8988T (cell line): ENCODE measurements around the gene LOXHD1.

Experiments used
- DNase-seq: peaks from one replicate; pipeline ENCODE4 v3.0.0; 2011

Gene LOXHD1

DNA sequence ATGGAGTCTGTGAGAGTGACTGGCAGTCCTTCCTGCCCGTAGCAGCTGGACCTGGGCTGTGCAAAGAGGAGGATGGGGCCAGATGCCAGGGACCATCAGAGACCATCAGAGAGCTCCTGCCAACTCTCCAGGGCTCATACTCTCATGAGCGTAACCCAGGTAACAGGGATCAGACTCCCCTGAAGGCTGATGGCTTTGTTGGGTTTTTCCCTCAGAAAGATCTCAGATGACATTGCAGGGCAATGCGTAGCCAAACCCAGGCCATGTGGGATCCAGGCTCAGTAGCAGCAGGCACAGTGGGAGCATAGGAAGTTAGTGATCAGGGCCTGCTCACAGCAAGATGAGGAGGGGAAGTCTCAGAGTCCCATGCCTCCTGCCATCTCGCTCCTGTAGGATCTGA lies 218.0 kb downstream of the LOXHD1 start:
- no peak for DNase-seq

DNA sequence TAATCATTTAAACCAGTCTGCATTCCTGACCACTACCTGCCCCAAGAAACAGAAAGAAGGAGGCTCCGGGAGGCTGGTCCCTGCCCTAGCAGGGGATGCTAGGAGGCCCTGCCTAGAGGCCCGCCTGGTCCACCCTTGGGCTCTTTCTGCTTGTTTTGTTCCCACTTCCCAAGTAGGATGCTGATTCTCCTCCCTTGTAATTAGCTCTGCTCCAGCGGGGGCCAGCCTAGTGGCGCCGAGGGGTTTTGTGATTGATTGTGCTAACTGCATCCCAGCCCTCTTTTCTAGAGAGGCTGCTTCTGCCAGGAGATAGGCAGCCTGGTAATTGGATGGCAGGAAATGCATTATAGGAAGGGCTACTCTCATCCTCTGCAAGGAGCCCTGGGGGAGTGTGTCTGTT lies 220.0 kb downstream of the LOXHD1 start:
- DNase-seq, result no peak

DNA sequence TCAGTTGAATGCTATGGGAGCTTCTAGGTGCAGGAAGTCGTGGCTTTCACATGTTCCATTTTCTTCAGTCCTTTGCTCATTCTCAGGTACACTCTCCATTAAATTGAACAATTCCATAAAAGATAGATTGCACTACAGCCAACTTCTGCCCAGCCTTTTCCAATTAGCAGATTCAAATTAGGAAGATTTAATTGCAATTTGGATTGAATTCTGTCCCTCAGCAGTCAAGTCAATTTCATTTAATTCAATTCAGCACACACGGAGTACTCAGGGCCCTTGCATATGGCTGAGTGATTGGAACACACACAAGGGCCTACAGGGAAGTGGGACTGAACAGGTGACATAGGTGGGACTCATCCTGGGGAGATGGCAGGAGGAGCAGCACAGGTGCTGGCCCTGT lies 220.4 kb downstream of the LOXHD1 start:
- DNase-seq, result no peak

DNA sequence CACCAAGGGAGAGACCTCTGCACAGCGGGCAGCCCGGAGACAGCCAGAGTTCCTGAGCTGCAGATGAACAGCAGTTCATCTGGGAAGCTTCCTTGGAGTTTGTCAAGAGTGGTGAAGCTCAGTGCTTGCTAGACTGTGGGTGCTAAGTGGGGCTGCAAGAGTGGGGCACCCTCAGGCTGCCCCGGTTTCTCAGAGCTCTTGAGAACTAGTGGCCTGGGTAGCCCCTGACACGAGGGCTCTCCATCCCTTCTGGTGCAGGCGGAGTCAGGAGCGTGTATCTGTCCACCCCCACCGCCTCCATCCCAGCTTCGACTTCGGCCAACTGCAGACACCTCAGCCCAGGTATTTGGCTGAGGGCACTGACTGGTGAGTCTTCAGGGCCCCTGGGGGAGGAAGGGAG lies 222.0 kb downstream of the LOXHD1 start:
- DNase-seq, result no peak

DNA sequence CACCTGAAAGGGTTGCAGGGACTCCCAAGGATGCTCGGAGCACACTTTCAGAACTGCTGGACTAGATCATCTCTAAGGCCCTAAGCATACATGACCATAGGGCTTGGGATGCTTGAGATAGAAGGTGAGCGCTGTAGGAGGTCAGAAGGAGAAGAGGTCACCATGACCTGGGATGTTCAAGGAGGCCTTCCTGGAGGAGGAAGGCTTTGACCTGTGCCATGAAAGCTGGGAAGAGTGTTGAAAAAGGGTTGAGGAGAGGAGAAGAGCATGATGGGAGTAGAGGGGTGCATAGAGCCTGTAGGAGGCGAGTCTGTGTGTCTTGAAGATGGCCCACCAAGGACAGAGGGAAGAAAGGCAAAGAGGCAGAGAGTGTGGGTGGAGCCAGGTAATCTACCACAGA lies 222.4 kb downstream of the LOXHD1 start:
- no peak for DNase-seq

DNA sequence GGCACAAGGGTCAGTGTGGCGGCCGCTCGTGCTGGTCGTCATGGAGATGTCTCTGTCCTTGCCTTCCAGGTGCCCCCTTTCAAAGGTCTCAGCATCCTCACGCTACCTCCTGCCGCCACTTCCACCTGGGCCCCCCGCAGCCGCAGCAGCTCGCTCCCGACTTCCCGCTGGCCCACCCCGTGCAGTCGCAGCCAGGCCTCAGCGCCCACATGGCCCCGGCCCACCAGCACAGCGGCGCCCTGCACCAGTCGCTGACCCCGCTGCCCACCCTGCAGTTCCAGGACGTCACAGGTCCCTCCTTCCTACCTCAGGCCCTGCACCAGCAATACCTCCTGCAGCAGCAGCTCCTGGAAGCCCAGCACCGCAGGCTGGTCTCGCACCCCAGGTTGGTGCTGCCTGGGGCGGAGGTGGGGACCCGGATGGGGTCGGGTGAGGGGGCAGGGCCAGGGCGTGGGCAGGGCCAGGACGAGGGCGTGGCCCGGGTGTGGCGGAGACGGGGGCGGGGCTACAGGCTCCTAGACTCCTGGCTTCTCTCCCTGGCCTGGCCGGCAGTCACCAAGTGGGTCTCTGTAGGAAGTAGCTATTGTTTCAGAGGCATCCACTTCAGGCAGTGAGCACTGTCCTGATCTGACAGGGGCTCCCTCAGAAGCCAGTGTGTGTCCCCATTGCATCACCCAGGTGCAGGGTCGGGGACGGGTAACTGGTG lies 223.7 kb downstream of the LOXHD1 start:
- DNase-seq, result no peak

DNA sequence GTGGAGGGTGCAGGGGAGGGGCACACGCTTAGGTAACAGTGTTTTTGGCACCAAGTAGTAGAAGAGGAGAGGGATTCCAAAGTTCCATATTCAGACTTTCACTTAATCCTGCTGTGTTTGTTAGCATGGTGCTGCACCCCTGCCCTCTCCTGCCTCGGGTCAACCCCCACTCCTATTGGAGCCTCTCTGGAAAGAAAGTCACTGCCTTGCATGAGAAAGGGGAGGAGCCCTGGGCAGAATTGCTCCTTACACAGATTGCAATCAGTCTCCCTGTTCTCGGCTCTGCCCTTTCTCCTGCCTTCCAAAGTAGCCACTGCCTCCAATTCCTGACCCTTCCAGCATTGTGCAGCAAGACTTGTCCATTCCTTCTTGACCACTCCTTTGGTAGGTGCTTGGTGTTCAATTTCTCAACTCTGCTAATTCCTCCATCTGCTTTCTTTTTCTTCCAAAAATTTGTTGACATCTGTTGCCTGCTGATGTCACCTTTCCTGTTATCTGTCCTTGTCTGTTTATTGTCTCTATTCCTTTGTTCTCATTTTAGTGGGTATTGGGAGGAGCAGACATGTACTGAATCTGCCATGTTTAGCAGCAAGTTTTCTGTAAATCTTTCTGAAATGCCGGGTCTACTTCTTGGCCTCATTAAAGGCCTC lies 225.4 kb downstream of the LOXHD1 start:
- DNase-seq, result no peak

DNA sequence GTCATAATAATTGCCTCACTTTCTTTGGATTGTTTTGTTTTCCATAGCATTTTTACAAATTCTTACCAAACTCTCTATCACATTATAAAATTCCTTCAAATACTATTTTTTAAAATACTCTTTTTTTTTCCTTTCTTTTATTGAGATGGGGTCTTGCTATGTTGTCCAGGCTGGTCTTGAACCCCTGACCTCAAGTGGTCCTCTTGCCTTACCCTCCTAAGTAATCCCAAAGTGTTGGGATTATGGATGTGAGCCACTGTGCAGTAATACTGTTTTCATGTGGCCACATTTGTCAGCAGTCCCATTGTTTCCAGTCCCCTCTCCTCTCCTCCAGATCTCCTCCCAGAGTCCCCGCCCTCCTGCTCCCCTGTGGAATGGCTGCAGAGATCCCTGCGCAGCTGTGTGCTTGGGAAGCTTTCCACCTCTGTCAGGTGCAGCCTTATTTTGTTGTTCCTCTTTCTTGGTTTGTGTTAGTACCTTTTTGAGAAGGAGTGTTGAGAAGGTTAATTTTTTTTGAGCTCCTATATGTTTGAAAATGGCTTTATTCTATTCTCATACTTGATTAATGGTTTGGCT lies 227.3 kb downstream of the LOXHD1 start:
- no peak for DNase-seq

DNA sequence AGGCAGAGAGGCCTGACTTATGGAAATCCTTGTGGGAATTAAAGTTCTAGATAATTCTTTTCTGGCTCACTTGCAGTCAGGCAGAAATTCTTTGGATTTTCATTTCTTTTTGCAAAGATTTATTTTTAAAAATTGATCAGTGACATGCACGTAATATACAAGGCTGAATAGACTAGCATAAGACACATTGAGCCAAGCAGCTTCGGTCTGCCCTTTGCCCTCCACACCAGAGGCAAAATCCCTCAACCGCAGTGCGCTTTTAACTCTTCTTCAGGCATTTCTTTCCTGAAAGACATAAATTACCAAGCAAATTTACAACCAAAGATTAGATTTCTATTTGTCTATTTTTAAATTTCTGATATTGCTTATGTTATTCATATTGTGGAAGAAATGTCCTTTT lies 227.9 kb downstream of the LOXHD1 start:
- DNase-seq, result no peak

DNA sequence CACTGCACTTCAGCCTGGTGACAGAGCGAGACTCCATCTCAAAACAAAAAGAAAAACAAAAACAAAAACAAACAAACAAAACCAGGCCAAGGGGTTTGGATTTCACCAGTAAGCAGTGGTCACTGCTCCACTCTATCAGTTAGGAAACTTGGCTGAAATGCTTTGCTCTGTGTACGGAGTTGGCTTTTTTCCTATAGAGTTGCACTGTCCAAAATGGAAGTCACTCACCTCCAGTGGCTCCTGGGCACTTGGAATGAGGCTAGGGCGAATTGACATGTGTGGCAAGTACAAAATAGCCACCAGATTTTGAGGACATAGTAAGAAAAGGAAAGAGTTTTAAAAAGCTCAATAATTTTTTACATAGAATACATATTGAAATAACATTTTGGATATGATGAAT lies 228.7 kb downstream of the LOXHD1 start:
- DNase-seq, result no peak

DNA sequence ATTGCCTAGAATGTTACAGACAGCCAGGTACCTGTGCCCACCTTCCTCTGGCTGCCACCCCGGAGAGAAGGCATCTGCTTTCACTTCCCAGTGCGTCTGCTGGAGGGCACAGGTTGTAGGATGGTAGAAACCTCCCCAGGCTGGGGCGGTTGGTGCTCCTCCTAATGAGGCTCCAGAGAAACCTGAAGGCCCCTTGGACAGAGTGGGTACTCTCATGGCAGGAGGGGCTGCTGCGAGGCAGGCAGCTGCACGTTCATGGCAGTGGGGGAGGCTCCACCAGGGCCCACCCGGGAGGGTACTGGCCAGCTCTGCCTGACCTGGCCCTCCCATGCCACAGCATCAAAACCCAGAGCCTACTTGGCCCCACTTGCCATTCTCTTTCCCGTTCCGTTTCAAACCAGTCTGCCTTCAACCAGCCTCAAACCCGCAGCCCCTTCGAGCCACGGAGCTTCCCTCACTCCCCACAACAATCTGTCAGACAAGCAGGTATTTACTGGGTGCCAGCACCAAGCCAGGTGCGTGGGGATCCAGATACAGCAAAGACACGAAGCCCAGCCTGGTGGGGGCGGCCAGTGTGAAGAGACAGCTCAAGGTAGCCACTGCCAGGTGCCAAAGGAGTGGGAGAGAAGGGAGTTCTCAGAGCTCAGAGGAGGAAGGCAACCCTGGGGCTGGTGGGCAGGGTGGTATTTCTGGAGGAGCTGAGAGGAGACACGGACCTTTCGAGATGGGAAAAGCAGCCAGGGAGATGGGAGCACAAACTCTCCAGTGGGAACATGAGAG lies 229.6 kb downstream of the LOXHD1 start:
- no peak for DNase-seq
